ENCODE measurements around the gene LUZP4.

LUZP4 gene

DNA sequence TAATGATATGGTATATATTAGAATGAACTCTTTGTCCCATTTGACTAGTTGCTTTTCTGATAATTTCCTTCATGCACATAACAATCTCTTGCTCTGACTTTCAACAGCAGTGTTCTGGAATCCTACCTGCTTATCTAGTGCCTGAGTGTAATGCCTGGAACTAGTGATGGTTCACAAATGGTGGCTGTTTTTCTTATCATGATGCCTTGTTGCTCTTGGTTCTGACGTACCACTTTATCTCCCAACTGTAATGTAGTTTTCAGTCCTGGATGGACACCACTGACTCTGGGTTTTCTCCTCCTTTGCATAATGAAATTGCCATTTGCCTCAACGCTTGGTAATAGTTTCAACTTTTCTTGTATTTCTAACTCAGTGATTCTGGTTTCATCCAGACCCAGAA lies 25.5 kb upstream of the LUZP4 start:
- POLR2A ChIA-PET: no interaction called here
- Histone ChIP-seq H3K9me3 (ENCODE audit: control extremely low read depth in 1 of 5, control insufficient read depth in 4 of 5, insufficient read depth in 2 of 5, low read depth in 1 of 5, low read length in 4 of 5) (no peaks in the 10 kb centered on the region), H3K4me3 (ENCODE audit: control insufficient read depth in 1 of 7, extremely low read depth in 1 of 7, insufficient read depth in 4 of 7, low read depth in 2 of 7, low read length in 6 of 7) (no peak overlapping the region), H3K27me3 (replicated peaks in 2 of 5; ENCODE audit: control insufficient read depth in 4 of 5, insufficient read depth in 5 of 5, low read length in 4 of 5) (peaks cover 0 to 8% (median 0%) of the 10 kb centered on the region in 5 experiments), H3K27ac (ENCODE audit: insufficient read depth in 1 of 2, low read depth in 1 of 2, low read length in 2 of 2, poor library complexity in 1 of 2, severe bottlenecking in 2 of 2) (no peak overlapping the region), H3K36me3 (ENCODE audit: control insufficient read depth in 4 of 4, insufficient read depth in 4 of 4, low read length in 3 of 4) (no peaks in the 10 kb centered on the region), H3K4me1 (ENCODE audit: control extremely low read depth in 1 of 4, control insufficient read depth in 4 of 4, insufficient read depth in 4 of 4, low read length in 3 of 4) (no peaks in the 10 kb centered on the region)
- CTCF ChIA-PET: no interaction called here
- no peak for DNase-seq
- 74% methylated on average over 2 of the region's 2 CpGs for WGBS (ENCODE audit: insufficient coverage)

DNA sequence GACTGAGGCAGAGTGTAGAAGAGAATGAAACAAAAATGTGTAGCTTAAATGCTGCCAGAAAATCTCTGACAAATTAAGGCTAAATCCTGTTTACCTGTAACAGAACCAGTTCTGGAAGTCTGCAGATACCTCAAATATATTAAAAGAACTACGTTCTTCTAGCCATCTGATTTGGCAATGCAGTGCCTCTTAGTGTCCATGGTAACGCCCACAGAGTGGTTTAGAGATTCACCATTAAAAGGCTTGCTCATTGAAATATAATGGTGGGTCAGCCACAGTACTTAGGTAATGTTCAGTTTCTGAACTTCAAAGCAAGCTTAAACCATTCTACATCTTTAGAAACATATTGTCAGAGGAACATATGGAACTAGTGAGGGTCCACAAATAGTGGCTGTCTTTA lies 23.2 kb upstream of the LUZP4 start:
- H3K27ac ChIP-seq (ENCODE audit: insufficient read depth in 1 of 2, low read depth in 1 of 2, low read length in 2 of 2, poor library complexity in 1 of 2, severe bottlenecking in 2 of 2): no peak overlapping the region
- WGBS (ENCODE audit: insufficient coverage): no CpG with 5 or more reads among the region's 2 CpGs
- H3K4me3 ChIP-seq (ENCODE audit: control insufficient read depth in 1 of 7, extremely low read depth in 1 of 7, insufficient read depth in 4 of 7, low read depth in 2 of 7, low read length in 6 of 7): no peak overlapping the region
- DNase-seq: no peak
- H3K4me1 ChIP-seq (ENCODE audit: control extremely low read depth in 1 of 4, control insufficient read depth in 4 of 4, insufficient read depth in 4 of 4, low read length in 3 of 4): no peaks in the 10 kb centered on the region
- ChIA-PET POLR2A (no interaction called here), CTCF (no interaction called here)
- peaks cover 0 to 5% (median 0%) of the 10 kb centered on the region in 5 experiments for H3K27me3 ChIP-seq (replicated peaks in 2 of 5; ENCODE audit: control insufficient read depth in 4 of 5, insufficient read depth in 5 of 5, low read length in 4 of 5)
- no peaks in the 10 kb centered on the region for H3K36me3 ChIP-seq (ENCODE audit: control insufficient read depth in 4 of 4, insufficient read depth in 4 of 4, low read length in 3 of 4)
- no peaks in the 10 kb centered on the region for H3K9me3 ChIP-seq (ENCODE audit: control extremely low read depth in 1 of 5, control insufficient read depth in 4 of 5, insufficient read depth in 2 of 5, low read depth in 1 of 5, low read length in 4 of 5)

DNA sequence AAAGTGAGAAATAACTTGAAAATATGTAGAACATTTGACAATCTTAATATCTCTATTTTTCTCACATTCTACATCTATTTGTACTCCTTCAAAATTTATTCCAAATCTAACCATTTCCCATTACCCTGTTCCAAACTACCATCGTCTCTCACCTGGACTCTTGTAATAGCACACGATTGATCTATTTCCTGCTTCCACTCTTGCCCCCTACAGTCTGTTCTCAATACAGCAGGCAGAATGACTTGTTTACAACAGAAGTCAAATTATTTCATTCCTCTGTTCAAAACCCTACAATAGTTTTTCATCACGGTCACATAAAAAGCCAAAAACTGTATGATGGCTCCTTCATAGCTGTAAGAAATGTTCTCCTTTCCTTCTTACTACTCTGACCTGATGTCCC lies 21.1 kb upstream of the LUZP4 start:
- ChIA-PET CTCF (interaction anchor here (0.5 kb wide), 1 partner anchor 109 kb away, joined by 3 read pairs; no protein-coding TSS in a partner anchor), POLR2A (no interaction called here)
- DNase-seq: peak; percentile 8 to 39 (median 35)
- H3K9me3 ChIP-seq (ENCODE audit: control extremely low read depth in 1 of 5, control insufficient read depth in 4 of 5, insufficient read depth in 2 of 5, low read depth in 1 of 5, low read length in 4 of 5): no peaks in the 10 kb centered on the region
- WGBS (ENCODE audit: insufficient coverage): 15% methylated on average over 3 of the region's 3 CpGs
- no peak overlapping the region for H3K4me3 ChIP-seq (ENCODE audit: control insufficient read depth in 1 of 7, extremely low read depth in 1 of 7, insufficient read depth in 4 of 7, low read depth in 2 of 7, low read length in 6 of 7)
- no peaks in the 10 kb centered on the region for H3K36me3 ChIP-seq (ENCODE audit: control insufficient read depth in 4 of 4, insufficient read depth in 4 of 4, low read length in 3 of 4)
- H3K4me1 ChIP-seq (ENCODE audit: control extremely low read depth in 1 of 4, control insufficient read depth in 4 of 4, insufficient read depth in 4 of 4, low read length in 3 of 4): no peaks in the 10 kb centered on the region
- no peak overlapping the region for H3K27ac ChIP-seq (ENCODE audit: insufficient read depth in 1 of 2, low read depth in 1 of 2, low read length in 2 of 2, poor library complexity in 1 of 2, severe bottlenecking in 2 of 2)
- peaks cover 0 to 3% (median 0%) of the 10 kb centered on the region in 5 experiments for H3K27me3 ChIP-seq (replicated peaks in 2 of 5; ENCODE audit: control insufficient read depth in 4 of 5, insufficient read depth in 5 of 5, low read length in 4 of 5)

DNA sequence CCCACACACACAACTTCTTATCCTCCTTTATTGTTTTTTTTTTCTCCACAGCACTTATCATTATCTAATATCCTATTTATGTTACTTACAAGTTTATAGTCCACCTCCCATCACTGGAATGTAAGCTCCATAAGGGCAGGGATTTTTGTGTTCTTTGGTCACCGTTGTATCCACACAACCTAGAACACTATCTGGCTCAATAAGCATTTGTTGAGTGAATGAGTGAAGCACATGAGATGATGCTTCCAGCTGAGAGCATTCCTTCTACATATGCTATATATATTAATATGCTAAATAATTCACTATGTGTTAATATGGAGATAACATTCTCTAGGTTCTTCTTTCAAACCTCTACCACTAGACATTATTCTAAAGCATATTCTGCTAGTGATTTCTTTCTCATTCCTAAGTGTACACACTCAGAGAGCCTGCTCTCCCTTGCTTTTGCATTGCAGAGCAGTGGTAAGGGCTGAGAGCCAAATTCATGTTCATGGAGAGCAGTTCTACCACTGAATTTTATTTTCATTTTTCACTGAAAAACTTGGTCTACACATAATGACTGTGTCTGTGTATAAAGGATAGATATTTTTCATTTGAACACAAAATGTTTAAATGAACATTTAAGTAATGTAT lies 20.3 kb upstream of the LUZP4 start:
- H3K27me3 ChIP-seq (replicated peaks in 2 of 5; ENCODE audit: control insufficient read depth in 4 of 5, insufficient read depth in 5 of 5, low read length in 4 of 5): peaks cover 0 to under 1% (median 0%) of the 10 kb centered on the region in 5 experiments
- no peak for DNase-seq
- no peaks in the 10 kb centered on the region for H3K4me1 ChIP-seq (ENCODE audit: control extremely low read depth in 1 of 4, control insufficient read depth in 4 of 4, insufficient read depth in 4 of 4, low read length in 3 of 4)
- H3K36me3 ChIP-seq (ENCODE audit: control insufficient read depth in 4 of 4, insufficient read depth in 4 of 4, low read length in 3 of 4): no peaks in the 10 kb centered on the region
- no CpG with 5 or more reads among the region's 1 CpG for WGBS (ENCODE audit: insufficient coverage)
- POLR2A ChIA-PET: no interaction called here
- no peak overlapping the region for H3K27ac ChIP-seq (ENCODE audit: insufficient read depth in 1 of 2, low read depth in 1 of 2, low read length in 2 of 2, poor library complexity in 1 of 2, severe bottlenecking in 2 of 2)
- no peak overlapping the region for H3K4me3 ChIP-seq (ENCODE audit: control insufficient read depth in 1 of 7, extremely low read depth in 1 of 7, insufficient read depth in 4 of 7, low read depth in 2 of 7, low read length in 6 of 7)
- CTCF ChIA-PET: interaction anchor here (0.5 kb wide), 1 partner anchor 110 kb away, joined by 3 read pairs; no protein-coding TSS in a partner anchor
- no peaks in the 10 kb centered on the region for H3K9me3 ChIP-seq (ENCODE audit: control extremely low read depth in 1 of 5, control insufficient read depth in 4 of 5, insufficient read depth in 2 of 5, low read depth in 1 of 5, low read length in 4 of 5)

DNA sequence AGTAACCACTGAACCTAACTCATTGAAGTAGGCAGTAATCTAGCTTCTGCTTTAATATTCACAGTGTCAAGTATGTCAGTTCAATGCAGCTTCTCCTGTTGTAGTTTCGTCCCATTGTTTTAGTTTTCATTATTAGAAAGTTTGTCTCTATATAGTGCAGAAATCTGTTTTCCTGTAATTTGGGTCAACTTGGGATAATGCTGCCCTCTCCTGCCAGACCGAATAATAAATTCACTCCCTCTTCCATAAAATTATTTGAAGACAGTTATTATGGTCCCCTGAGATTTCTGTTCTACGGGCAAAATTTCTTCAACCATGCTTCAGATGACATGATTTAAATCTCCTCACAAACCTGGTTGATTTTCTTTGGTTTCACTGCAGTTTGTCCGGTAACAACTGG lies 4.6 kb upstream of the LUZP4 start:
- 81% methylated on average over 3 of the region's 4 CpGs for WGBS (ENCODE audit: insufficient coverage)
- Histone ChIP-seq H3K4me1 (ENCODE audit: control extremely low read depth in 1 of 4, control insufficient read depth in 4 of 4, insufficient read depth in 4 of 4, low read length in 3 of 4) (no peaks in the 10 kb centered on the region), H3K4me3 (ENCODE audit: control insufficient read depth in 1 of 7, extremely low read depth in 1 of 7, insufficient read depth in 4 of 7, low read depth in 2 of 7, low read length in 6 of 7) (no peak overlapping the region), H3K27ac (ENCODE audit: insufficient read depth in 1 of 2, low read depth in 1 of 2, low read length in 2 of 2, poor library complexity in 1 of 2, severe bottlenecking in 2 of 2) (no peak overlapping the region), H3K9me3 (ENCODE audit: control extremely low read depth in 1 of 5, control insufficient read depth in 4 of 5, insufficient read depth in 2 of 5, low read depth in 1 of 5, low read length in 4 of 5) (peaks cover 0 to 6% (median 0%) of the 10 kb centered on the region in 5 experiments), H3K36me3 (ENCODE audit: control insufficient read depth in 4 of 4, insufficient read depth in 4 of 4, low read length in 3 of 4) (no peaks in the 10 kb centered on the region), H3K27me3 (replicated peaks in 2 of 5; ENCODE audit: control insufficient read depth in 4 of 5, insufficient read depth in 5 of 5, low read length in 4 of 5) (peaks cover 0 to 2% (median 0%) of the 10 kb centered on the region in 5 experiments)
- ChIA-PET POLR2A (no interaction called here), CTCF (no interaction called here)
- no peak for DNase-seq

DNA sequence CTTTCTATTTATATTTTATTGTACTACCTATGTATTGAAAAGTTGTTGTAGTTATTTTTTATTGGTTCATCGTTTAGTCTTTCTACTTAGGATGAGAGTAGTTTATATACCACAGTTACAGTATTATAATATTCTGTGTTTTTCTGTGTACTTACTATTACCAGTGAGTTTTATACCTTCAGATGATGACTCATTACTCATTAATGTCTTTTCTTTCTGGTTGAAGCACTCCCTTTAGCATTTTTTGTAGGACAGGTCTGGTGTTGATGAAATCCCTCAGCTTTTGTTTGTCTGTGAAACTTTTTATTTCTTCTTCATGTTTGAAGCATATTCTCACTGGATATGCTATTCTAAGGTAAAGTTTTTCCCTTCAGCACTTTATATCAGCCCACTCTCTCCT lies 7.7 kb downstream of the LUZP4 start:
- POLR2A ChIA-PET: no interaction called here
- no peak for DNase-seq
- peaks cover 0 to 9% (median 0%) of the 10 kb centered on the region in 5 experiments for H3K27me3 ChIP-seq (replicated peaks in 2 of 5; ENCODE audit: control insufficient read depth in 4 of 5, insufficient read depth in 5 of 5, low read length in 4 of 5)
- no peak overlapping the region for H3K27ac ChIP-seq (ENCODE audit: insufficient read depth in 1 of 2, low read depth in 1 of 2, low read length in 2 of 2, poor library complexity in 1 of 2, severe bottlenecking in 2 of 2)
- H3K4me1 ChIP-seq (ENCODE audit: control extremely low read depth in 1 of 4, control insufficient read depth in 4 of 4, insufficient read depth in 4 of 4, low read length in 3 of 4): no peaks in the 10 kb centered on the region
- H3K9me3 ChIP-seq (ENCODE audit: control extremely low read depth in 1 of 5, control insufficient read depth in 4 of 5, insufficient read depth in 2 of 5, low read depth in 1 of 5, low read length in 4 of 5): no peaks in the 10 kb centered on the region
- CTCF ChIA-PET: no interaction called here
- no peaks in the 10 kb centered on the region for H3K36me3 ChIP-seq (ENCODE audit: control insufficient read depth in 4 of 4, insufficient read depth in 4 of 4, low read length in 3 of 4)
- no peak overlapping the region for H3K4me3 ChIP-seq (ENCODE audit: control insufficient read depth in 1 of 7, extremely low read depth in 1 of 7, insufficient read depth in 4 of 7, low read depth in 2 of 7, low read length in 6 of 7)
- WGBS (ENCODE audit: insufficient coverage): no CpG with 5 or more reads among the region's 1 CpG

DNA sequence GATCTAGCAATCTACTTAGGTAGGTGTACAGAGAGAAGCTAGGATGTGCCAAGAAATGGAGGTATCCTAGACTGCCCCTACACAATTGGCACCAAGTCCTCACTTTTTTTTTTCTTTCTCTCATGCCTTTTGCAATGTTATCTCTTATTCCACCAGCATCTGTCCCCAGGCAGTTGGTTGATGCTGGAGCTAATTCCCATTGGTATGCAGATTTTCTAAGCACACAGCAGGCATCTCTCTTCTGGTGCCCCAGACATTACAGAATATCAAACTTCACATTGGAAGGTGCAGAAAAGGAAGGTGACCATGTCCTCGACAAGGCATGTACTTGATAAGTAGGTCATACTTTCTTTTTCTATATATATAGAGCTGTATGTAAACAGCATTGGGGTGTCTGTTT lies 21.6 kb downstream of the LUZP4 start:
- H3K4me3 ChIP-seq (ENCODE audit: control insufficient read depth in 1 of 7, extremely low read depth in 1 of 7, insufficient read depth in 4 of 7, low read depth in 2 of 7, low read length in 6 of 7): peak overlapping the region in 1 of 7 experiments; percentile 10
- no peaks in the 10 kb centered on the region for H3K9me3 ChIP-seq (ENCODE audit: control extremely low read depth in 1 of 5, control insufficient read depth in 4 of 5, insufficient read depth in 2 of 5, low read depth in 1 of 5, low read length in 4 of 5)
- H3K4me1 ChIP-seq (ENCODE audit: control extremely low read depth in 1 of 4, control insufficient read depth in 4 of 4, insufficient read depth in 4 of 4, low read length in 3 of 4): peaks cover 0 to 6% (median 2%) of the 10 kb centered on the region in 4 experiments
- no peaks in the 10 kb centered on the region for H3K36me3 ChIP-seq (ENCODE audit: control insufficient read depth in 4 of 4, insufficient read depth in 4 of 4, low read length in 3 of 4)
- CTCF ChIA-PET: interaction anchor here (1.0 to 1.1 kb wide), 2 partner anchors 332 to 342 kb away, joined by 3 read pairs; no protein-coding TSS in a partner anchor
- no peak overlapping the region for H3K27ac ChIP-seq (ENCODE audit: insufficient read depth in 1 of 2, low read depth in 1 of 2, low read length in 2 of 2, poor library complexity in 1 of 2, severe bottlenecking in 2 of 2)
- POLR2A ChIA-PET: no interaction called here
- no CpG with 5 or more reads among the region's 1 CpG for WGBS (ENCODE audit: insufficient coverage)
- peak in 2 of 3 donors; percentile 15 to 45 for DNase-seq
- H3K27me3 ChIP-seq (replicated peaks in 2 of 5; ENCODE audit: control insufficient read depth in 4 of 5, insufficient read depth in 5 of 5, low read length in 4 of 5): peaks cover 0 to 12% (median 0%) of the 10 kb centered on the region in 5 experiments
